Panc1 (cell line): ENCODE data around the gene SNAP25. TPM values are rescaled to one million over a fixed set of nuclear protein-coding genes. Genes with fewer than 3 reads are reported as not detected.
A peak's percentile ranks its signal among the peaks of the same experiment; 100 is the strongest.

ENCODE experiments used
- ATAC-seq: fragments of 200-7000 bp; cut with Tn5 transposase; 2 replicates; pipeline ENCODE4 v1.9.1; 2020; ENCODE audit warnings: mild to moderate bottlenecking, moderate library complexity
- BruUV-seq: library from RNA; stranded (reverse); fragments of 400-500 nt; replicated peaks from 2 replicates; lab custom pipeline; 2021; lab: Mats Ljungman, UMichigan
- CTCF ChIA-PET: fragments of 300-600 bp; sonication (Branson Sonifier 250); formaldehyde crosslinking; loops from one replicate; lab custom pipeline; 2022; ENCODE audit warnings: antibody characterized with exemption; lab: Charles Lee
- POLR2A ChIA-PET: fragments of 300-600 bp; sonication (Branson Sonifier 250); formaldehyde crosslinking; loops from one replicate; lab custom pipeline; 2022; ENCODE audit warnings: antibody characterized with exemption; lab: Charles Lee
- DNase-seq: peaks from one replicate; pipeline ENCODE4 v3.0.0-alpha.2; 2010; ENCODE audit warnings: low read depth, low spot score
- H3K27ac ChIP-seq: 2 replicates; pipeline ENCODE4 v1.5.1; 2011; ENCODE audit warnings: mild to moderate bottlenecking, low read length, inconsistent platforms
- H3K27me3 ChIP-seq: fragments of 200-500 bp; sonication (Bioruptor generic); 2 replicates; pipeline ENCODE4 v1.6.0; 2014; ENCODE audit warnings: low read length, inconsistent platforms; ENCODE audit not compliant: control insufficient read depth, insufficient read depth
- H3K36me3 ChIP-seq: fragments of 200-500 bp; sonication (Bioruptor generic); 2 replicates; pipeline ENCODE4 v1.5.1; 2014; ENCODE audit warnings: inconsistent platforms, mild to moderate bottlenecking, low read length, moderate library complexity; ENCODE audit not compliant: control insufficient read depth, insufficient read depth
- H3K4me1 ChIP-seq: 2 replicates; pipeline ENCODE4 v1.5.1; 2011; ENCODE audit warnings: inconsistent platforms, mild to moderate bottlenecking, low read length, moderate library complexity; ENCODE audit not compliant: control insufficient read depth, insufficient read depth
- H3K4me3 ChIP-seq, 2 experiments: 2 replicates each; pipeline ENCODE4 v1.5.1; 2011 to 2012; ENCODE audit warnings: low read depth in 2 of 2, low read length in 2 of 2, mild to moderate bottlenecking in 2 of 2, inconsistent platforms in 1 of 2, moderate library complexity in 1 of 2
- H3K9me3 ChIP-seq: fragments of 200-500 bp; sonication (Bioruptor generic); 2 replicates; pipeline ENCODE4 v1.5.1; 2014; ENCODE audit warnings: low read depth, mild to moderate bottlenecking, inconsistent platforms, low read length, moderate library complexity; ENCODE audit not compliant: control insufficient read depth, insufficient read depth
- POLR2AphosphoS5 ChIP-seq: IDR thresholded peaks from 2 replicates; pipeline ENCODE4 v1.6.1; 2012; ENCODE audit warnings: mild to moderate bottlenecking, low read depth, low read length, moderate library complexity
- SIN3A ChIP-seq: IDR thresholded peaks from 2 replicates; pipeline ENCODE4 v1.6.1; 2012; ENCODE audit warnings: low read depth, mild to moderate bottlenecking, low read length, moderate library complexity, borderline replicate concordance; ENCODE audit not compliant: insufficient read depth
- TCF7L2 ChIP-seq: IDR thresholded peaks from 2 replicates; pipeline ENCODE4 v1.6.1; 2011; ENCODE audit warnings: mild to moderate bottlenecking, low read depth, low read length, inconsistent platforms
- in situ Hi-C: cut with HindIII; loops from 2 replicates; pipeline ENCODE4 v1.10.0; 2016; ENCODE audit warnings: low sequenced_read_pairs, low pct_unique_long_range_greater_than_20kb
- intact Hi-C: fragments of 100-400 bp; cut with micrococcal nuclease; formaldehyde crosslinking; loops from one replicate; pipeline ENCODE4 v1.10.0; 2022; ENCODE audit not compliant: unreplicated experiment
- total RNA-seq: library from RNA; stranded (reverse); gene quantifications from one replicate; pipeline ENCODE4 v1.2.1, GENCODE V29; 2021; ENCODE audit not compliant: unreplicated experiment
- TF ChIP-seq, protein P1 (sequence below): fragments of 450-650 bp; IDR thresholded peaks from 2 replicates; pipeline ENCODE4 v1.5.1; 2017; ENCODE audit warnings: mild to moderate bottlenecking
- TF ChIP-seq, protein P2 (sequence below), 2 experiments: IDR thresholded peaks; 2 replicates each; pipeline ENCODE4 v1.6.1; 2011 to 2012; ENCODE audit warnings: low read depth in 2 of 2, control low read depth in 1 of 2, low read length in 1 of 2, mild to moderate bottlenecking in 1 of 2, moderate library complexity in 1 of 2; ENCODE audit not compliant: insufficient read depth in 1 of 2

Gene SNAP25
- total RNA-seq, 1 experiment from 2014 or later = 0.69 TPM

DNA sequence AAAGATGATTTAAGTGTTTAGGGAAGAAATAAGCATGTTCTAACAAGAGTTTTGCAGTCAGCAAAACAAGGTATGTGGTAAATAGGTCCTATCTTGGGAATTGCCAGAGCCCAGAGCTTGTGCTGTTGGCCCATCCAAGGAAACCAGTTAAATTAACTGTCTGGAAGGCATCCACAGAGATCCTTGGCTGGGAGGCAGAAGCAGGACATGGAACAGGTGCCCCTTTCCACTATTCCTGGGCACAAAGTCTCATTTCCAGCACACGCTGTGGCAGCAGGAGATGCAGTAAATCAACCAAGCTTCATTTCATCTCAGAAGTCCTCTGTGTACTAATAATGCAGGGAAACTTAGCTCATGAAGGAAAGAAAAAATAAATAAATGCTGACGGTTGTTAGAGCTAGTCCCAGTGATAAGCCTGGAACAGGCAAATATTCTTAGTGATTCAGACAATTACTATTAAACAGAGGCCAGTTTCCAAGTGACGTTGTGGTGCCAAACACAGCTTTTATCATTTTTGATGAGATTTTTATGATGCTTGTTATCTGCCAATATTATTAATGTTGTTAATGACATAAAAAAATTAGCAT lies 39.8 kb upstream of the SNAP25 start:
- BruUV-seq = no TSS peak
- H3K9me3 ChIP-seq = no peaks in the 10 kb centered on the region
- H3K4me3 ChIP-seq = no peak overlapping the region
- intact Hi-C loops (no loop called here), in situ Hi-C loops (no loop called here)
- ChIA-PET POLR2A (no interaction called here), CTCF (no interaction called here)
- H3K27me3 ChIP-seq = peaks cover 6% of the 10 kb centered on the region; the same call in 1 of the 2 replicates
- no peak for DNase-seq
- no peaks in the 10 kb centered on the region for H3K36me3 ChIP-seq
- TF ChIP-seq SIN3A (no peak), TCF7L2 (no peak), POLR2AphosphoS5 (no peak)
- no peak for ATAC-seq
- no peaks in the 10 kb centered on the region for H3K4me1 ChIP-seq
- H3K27ac ChIP-seq = no peak overlapping the region

DNA sequence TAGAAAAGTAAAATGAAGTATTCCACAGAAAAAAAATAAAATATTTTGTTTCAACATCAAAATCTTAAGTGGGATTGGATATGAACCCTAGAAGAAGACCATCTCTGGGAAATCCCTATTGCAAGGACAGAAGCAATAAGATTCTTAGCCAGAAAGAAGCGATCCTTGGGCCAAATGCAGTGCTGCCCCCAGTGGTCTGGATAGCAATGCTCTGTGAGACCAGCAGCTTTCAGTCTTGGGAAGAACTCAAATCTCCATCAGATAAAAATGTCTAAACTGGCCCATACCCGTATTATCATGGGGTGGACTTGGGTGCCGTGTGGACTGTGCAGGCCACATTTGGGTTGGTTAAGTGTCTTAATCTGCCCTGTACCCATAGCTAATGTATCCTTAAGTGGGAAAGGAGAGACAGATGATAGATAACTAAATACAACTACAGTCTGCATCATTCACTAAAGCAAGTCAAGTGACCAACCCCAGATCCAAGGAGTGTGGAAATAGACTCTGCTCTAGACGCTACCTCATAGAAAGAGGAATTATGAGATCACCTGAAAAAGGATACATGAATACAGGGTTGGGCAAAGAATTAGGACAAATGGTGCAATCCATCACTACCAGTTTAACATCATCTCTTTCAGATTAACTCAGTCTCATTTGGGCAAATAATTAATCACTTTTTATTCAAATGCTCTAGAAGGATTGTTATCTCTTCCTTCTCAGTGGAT lies 38.9 kb upstream of the SNAP25 start:
- no peak for ATAC-seq
- DNase-seq = no peak
- Histone ChIP-seq H3K27me3 (peaks cover 1% of the 10 kb centered on the region; the same call in 1 of the 2 replicates), H3K27ac (no peak overlapping the region), H3K36me3 (no peaks in the 10 kb centered on the region), H3K4me3 (no peak overlapping the region), H3K4me1 (no peaks in the 10 kb centered on the region), H3K9me3 (no peaks in the 10 kb centered on the region)
- in situ Hi-C loops = no loop called here
- no TSS peak for BruUV-seq
- ChIA-PET CTCF (no interaction called here), POLR2A (no interaction called here)
- TF ChIP-seq POLR2AphosphoS5 (no peak), TCF7L2 (no peak), SIN3A (no peak)
- TF ChIP-seq, protein P1, sequence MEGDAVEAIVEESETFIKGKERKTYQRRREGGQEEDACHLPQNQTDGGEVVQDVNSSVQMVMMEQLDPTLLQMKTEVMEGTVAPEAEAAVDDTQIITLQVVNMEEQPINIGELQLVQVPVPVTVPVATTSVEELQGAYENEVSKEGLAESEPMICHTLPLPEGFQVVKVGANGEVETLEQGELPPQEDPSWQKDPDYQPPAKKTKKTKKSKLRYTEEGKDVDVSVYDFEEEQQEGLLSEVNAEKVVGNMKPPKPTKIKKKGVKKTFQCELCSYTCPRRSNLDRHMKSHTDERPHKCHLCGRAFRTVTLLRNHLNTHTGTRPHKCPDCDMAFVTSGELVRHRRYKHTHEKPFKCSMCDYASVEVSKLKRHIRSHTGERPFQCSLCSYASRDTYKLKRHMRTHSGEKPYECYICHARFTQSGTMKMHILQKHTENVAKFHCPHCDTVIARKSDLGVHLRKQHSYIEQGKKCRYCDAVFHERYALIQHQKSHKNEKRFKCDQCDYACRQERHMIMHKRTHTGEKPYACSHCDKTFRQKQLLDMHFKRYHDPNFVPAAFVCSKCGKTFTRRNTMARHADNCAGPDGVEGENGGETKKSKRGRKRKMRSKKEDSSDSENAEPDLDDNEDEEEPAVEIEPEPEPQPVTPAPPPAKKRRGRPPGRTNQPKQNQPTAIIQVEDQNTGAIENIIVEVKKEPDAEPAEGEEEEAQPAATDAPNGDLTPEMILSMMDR = peak; percentile 54
- TF ChIP-seq, protein P2, sequence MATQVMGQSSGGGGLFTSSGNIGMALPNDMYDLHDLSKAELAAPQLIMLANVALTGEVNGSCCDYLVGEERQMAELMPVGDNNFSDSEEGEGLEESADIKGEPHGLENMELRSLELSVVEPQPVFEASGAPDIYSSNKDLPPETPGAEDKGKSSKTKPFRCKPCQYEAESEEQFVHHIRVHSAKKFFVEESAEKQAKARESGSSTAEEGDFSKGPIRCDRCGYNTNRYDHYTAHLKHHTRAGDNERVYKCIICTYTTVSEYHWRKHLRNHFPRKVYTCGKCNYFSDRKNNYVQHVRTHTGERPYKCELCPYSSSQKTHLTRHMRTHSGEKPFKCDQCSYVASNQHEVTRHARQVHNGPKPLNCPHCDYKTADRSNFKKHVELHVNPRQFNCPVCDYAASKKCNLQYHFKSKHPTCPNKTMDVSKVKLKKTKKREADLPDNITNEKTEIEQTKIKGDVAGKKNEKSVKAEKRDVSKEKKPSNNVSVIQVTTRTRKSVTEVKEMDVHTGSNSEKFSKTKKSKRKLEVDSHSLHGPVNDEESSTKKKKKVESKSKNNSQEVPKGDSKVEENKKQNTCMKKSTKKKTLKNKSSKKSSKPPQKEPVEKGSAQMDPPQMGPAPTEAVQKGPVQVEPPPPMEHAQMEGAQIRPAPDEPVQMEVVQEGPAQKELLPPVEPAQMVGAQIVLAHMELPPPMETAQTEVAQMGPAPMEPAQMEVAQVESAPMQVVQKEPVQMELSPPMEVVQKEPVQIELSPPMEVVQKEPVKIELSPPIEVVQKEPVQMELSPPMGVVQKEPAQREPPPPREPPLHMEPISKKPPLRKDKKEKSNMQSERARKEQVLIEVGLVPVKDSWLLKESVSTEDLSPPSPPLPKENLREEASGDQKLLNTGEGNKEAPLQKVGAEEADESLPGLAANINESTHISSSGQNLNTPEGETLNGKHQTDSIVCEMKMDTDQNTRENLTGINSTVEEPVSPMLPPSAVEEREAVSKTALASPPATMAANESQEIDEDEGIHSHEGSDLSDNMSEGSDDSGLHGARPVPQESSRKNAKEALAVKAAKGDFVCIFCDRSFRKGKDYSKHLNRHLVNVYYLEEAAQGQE (IDR thresholded peaks at IDR 0.05; ENCODE audit: insufficient read depth in 1 of 2, low read depth in 2 of 2, low read length in 1 of 2) = no peak
- intact Hi-C loops = no loop called here
